NCI-H510A treated with DMSO at 0.1 percent for 48 hours (cell line): ENCODE measurements around the gene SOX18.

ENCODE experiments used
- DNase-seq: peaks from one replicate; lab custom pipeline; 2025; lab: John Stamatoyannopoulos, UW

The SOX18 gene

DNA sequence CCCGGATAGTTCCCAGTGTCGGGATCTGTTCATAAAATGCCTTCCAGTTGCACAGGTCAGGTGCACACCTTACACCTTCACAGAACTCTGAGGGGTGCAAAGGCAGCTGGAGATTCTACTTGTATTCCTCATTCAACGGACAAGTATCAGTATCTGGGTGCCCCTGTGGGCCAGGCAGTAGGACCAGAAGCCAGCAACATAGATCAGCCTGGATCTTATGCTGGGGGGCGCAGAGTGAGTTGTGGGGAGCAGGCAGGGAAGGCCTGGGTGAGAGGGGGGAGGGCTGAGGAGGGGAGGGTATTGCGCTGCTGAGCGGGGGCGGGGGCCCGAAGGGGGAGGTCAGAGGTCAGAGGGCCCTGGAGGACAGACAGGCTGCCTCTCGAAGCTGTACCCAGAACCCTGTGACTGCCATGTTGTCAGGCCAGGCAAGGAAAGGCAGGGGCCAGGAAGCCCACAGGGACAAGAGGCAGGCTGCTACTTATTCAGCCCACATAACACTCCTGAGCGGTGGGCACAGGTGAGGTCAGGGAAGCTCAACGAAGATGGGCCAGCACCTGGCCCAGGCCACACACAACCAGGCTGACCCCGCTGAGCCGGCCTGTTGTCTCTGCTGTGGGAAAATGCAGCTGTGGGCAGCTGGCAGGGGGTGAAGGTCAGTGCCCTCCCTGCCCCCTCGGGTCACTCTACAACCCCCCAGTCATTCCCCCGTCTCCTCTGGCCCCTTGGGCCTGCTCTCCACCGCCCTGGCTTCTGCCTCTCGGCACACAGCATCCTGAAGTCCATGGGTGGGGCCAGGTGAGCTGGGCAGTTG lies 31.6 kb upstream of the SOX18 start:
- DNase-seq = no peak

DNA sequence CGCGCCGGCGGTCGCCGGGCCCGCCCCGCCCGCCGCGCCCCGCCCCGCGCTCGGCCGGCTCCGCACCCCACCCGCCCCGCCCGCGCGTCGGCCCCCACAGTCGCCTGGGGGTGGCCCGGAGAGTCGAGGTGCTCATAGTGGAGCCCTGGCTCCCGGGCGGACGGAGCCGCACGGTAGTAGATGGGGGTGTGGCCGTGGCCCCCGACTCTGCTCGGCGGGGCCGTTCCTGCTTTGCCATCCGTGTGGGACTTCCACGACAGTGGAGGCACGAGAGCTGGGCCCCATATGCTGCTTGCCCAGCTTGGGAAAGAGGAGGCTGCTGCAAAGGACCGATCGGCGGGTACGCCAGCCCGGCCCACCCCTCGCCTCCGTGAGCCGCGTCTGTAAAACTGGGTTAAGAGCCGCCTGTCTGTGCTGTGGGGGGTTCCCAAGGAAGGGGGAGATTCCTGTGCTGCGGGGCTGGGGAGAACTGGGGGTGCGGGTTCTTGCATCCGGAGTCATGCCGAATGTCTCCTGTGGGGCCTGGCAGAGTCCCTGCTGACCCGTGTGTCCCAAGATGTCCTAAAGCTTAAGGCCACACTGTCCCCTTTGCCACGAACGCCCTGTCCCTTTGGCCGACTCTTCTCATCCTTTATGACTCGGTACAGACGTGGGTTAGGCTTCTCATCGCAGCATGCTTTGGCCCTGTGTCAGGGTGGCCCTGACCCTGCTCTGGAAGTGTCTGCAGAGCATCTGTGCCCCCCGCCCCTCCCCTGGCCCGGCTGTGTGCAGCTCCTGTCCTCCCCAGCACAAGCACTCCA lies 30.8 kb upstream of the SOX18 start, which contains the start of gene OPRL1:
Gene OPRL1, plus strand, starts transcription at position 70 of the 800 bp plus-strand sequence. CDS start 12,639 bp downstream, outside the sequence.
- DNase-seq = no peak

DNA sequence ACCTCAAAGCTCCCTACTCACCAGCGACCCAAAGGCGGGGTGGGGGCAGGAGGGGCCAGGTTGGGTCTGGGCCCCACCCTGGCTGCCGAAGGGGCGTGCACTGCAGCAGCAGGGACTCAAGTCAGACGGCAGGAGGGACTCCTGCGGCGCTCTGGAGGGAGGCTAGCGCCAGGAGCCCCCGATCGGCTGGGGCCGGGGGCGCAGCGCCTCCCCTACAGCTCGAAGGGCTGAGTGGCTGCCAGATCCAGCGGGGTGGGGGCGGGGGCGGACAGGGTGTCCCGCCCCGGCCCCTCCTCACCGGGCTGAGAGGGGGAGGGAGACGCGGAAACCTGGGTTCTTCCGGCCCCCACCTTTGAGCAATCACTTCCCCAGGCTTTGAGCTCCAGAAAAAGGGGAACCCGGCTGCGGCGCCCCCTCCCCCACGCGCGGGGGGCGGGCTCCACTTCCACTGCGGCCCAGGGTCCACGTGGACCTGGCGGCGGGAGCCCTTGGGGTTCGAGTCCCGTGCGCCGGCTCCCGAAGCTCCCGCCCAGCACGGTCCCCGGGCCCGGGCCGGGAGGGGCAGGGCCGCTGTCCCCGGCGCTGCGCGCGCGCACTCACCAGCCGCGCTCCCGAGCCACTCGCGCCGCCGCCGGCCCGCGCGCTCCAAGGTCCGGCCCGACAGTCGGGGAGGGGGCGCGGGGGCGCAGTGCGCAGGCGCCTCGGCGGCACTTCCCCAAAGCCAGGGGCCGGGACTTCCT lies 30.0 kb upstream of the SOX18 start, which contains the start of gene RGS19:
Gene RGS19, minus strand, starts transcription at position 246 of the 740 bp plus-strand sequence. CDS start 2,632 bp downstream, outside the sequence.
- DNase-seq = peak; percentile 24

DNA sequence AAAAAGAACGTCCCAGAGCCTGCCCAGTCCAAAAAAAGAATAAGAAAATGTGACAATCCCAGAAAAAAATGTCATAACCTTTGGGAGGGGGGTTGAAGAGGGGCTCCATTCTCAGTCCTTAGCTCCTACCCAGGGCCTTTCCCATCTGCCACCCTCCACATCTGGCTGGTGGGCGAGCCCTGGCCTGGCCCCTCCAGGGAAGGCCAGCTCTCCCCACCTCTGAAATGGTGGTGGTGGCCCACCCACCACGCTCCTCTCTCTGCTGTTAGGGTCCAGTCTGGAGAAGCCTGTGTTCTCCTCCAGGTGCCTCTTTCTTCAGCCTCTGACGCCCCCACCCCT lies 29.5 kb upstream of the SOX18 start:
- no peak for DNase-seq

DNA sequence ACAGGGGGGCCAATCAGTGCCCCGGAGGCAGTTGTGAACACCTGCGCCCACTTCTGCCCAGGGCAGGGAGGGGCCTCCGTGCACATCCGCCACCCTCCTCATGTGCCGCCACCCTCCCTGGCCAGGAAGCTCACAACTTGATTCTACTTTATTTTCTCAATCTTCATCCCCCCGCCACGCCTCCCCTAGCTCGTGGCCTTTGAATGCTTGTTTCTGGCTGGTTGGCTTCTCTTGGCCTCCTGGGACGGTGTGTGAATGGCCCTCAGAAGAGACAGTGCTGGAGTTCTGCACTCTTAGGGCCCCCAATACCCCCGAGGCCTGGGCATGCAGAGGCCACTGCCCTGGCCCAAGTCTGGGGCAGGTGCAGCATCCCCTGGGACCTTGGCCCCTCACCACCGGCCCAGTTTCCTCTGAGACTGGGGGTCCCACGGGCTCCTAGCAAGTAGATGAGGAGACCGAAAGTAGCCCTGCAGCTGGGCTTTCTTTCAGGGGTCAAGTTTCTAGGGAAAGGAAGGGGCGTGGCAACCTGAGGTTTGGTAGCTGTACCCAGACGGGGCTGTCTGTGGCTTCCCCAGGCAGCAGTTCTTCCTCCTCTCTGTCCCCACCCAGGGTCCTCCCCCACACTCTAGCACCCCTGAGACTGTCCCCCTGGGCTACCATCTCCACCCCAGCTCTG lies 28.6 kb upstream of the SOX18 start:
- no peak for DNase-seq

DNA sequence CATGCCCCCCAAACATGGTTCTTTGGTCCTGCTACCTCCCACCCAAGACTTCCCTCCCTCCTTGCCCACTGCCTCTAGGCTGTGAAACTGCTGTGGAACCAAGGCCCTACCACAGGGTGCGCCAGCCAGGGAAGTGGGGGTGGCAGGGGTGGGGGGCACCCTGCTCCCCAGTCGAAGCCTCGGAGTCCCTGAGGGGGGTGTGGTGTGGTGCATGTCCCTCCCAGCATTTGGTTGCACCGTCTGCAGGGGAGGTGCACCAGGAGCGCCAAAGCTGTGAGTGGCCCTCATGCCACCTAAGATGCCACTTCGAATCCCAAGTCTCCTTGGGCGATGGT lies 28.1 kb upstream of the SOX18 start:
- no peak for DNase-seq

DNA sequence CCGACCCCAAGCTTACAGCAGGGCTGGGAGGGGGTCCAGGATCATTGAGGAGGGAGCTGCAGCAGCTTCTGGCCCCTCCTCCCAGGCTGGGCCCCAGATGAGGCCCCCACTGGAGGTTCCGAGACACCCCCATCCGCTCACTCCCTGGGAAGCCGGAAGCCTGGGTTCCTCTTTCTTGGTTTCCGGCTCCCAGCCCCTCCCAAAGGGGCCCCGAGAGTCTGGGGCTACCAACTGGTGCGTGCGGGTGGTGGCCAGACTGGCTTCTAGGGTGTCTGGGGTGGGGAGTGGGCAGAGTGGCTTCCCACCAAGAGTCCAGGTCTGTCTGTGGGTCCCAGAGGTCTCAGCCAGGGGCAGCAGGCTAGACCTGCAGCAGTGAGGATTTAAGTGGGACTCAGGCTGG lies 27.7 kb upstream of the SOX18 start:
- DNase-seq = no peak

DNA sequence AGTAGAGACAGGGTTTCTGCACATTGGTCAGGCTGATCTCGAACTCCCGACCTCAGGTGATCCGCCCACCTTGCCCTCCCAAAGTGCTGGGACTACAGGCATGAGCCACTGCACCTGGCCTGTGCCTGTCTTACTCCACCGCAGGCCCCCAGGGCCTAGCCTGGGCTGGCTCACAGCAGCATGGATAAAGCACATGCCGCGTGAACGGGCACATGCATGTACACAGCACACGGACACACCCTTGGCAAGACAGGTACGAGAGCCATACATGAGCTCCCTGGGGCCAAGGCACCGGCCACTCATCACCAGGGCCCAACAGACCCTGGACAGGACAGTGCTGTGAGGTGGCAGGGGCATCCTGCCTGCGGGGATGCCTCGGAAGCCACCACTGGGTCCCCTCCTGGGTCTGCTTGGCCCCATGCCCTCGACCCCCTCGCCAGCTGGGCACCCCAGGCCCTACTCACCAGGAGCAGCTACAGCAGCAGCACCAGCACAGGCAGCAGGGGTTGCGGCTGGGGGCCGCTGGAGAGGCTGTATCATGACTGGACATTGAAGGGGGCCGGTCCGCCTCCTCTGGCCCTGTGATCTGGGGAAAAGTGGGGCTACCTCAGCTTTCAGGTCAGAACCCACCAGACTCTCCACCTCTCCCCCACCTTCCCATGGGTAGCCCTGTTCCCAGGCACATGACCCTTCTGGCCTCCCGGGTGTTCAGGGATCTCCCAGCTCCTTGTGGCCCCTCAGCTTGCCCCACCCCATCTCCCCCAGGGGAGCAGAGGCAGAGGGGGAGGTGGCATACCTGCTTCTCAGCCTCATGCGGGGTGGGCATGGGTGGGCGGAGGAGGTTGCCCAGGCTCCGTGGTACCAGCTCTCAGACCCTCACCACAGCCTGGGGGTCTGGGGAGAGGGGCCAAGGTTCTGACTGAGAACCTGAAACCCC lies 26.9 kb upstream of the SOX18 start:
- DNase-seq = no peak

DNA sequence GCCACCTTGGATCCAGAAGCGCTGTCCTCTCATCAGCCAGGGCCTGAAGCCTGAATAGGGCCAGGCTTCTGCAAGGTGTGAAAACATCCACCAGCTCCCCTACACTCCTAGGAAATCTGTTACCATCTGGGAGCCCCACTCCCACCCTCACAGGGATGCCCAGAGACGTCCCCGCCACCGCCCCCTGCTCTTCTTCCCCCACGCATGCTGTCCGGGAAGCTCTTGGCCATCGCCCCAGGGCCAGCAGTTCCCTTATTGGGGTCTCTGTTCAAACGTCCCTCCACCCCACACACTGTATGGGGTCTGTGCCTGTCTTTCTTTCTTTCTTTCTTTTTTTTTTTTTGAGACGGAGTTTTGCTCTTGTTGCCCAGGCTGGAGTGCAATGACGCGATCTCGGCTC lies 26.1 kb upstream of the SOX18 start:
- no peak for DNase-seq

DNA sequence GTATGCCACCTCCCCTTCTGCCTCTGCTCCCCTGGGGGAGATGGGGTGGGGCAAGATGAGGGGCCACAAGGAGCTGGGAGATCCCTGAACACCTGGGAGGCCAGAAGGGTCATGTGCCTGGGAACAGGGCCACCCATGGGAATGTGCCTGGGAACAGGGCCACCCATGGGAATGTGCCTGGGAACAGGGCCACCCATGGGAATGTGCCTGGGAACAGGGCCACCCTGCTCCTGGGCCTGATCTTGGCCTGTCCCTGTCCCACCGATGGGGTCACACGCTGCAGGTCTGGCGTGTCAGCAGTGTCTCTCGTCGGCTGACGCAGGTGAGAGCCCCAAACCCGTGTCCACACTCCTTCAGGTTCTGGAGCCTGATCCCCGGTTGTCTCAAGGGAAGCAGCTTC lies 25.5 kb upstream of the SOX18 start:
- no peak for DNase-seq

DNA sequence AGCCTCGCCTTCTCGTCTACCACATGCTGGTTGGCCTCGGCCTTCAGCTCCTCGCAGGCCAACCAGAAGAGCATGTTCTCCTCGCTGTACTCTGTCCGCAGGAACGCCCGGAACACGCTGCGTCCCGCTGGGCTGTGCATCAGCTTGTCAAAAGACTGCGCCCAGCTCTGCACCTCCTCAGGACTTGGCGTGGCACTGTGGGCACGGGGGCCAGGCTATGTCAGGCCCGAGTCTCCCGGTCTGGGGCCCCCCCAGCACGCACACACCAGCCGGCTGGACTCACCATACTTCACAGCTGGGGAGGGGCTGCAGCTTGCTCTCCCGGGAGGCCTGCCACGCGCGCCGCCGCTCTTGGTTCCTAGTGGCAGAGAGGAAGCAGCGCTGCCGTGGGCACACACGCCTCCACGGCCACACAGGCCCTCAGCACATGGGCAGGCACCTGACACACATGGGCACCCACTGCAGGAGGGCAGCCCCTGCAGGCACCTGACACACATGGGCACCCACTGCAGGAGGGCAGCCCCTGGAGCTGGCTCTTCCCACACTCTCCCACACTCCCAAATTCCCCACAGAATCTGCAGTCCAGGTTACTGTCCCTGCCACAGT lies 24.8 kb upstream of the SOX18 start:
- DNase-seq = no peak

DNA sequence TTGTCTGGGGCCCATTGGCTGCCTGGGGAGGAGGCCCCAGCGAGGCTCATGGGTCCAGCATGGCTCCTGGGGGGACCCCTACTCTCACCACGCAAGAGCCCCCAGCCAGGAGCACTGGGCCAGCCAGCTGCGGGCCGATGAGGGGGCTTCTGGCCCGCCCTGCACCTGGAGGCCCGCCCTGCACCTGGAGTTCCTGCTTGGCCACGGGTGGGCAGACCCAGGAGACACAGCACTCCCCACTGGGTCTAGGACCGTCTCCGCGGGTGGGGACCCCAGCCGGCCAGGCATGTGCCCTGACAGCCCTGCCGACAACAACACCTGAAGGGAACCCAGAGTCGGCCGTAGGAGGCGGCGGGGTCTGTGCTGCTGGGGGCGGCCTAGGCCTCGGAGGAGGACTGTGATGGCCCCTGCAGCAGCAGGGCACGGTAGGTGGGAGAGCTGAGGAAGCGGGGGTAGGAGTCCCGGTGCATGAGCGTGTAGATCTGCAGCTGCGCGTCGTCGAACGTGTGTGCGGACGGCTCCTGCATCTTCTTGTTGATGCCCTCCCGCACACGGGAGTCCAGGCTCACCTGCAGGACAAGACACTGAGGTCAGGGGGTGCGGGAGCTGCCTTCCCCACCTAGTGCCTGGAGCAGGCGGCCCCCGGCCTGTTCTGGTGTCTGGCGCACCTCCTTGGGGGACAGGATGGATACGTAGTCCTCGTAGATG lies 24.2 kb upstream of the SOX18 start:
- no peak for DNase-seq

DNA sequence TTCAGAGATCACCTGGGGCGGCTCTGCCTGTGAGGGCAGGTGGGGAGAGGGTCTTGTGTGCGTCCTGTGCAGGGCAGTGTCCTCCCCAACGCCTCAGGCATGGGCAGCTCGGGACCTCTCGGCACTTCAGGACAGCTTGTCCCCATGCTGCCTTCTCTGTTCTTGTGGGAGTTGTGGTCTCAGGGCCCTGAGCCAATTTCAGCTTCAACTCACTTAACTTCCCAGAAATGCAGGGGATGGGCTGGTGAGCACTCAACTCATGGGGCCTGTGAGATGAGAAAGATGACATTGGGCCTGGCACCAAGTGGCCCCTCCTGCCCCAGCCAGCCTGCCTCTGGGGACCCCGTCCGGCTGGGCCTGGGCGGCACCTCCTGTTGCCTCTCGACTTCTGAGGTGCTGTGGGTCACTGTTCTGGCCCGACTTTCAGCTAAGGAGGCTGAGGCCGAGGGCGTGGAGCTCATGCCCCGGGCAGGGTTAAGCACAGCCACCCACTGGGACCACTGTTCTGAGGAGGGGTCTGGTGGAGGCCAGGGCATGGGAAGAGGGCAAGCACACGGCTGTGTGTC lies 23.1 kb upstream of the SOX18 start:
- DNase-seq = no peak

DNA sequence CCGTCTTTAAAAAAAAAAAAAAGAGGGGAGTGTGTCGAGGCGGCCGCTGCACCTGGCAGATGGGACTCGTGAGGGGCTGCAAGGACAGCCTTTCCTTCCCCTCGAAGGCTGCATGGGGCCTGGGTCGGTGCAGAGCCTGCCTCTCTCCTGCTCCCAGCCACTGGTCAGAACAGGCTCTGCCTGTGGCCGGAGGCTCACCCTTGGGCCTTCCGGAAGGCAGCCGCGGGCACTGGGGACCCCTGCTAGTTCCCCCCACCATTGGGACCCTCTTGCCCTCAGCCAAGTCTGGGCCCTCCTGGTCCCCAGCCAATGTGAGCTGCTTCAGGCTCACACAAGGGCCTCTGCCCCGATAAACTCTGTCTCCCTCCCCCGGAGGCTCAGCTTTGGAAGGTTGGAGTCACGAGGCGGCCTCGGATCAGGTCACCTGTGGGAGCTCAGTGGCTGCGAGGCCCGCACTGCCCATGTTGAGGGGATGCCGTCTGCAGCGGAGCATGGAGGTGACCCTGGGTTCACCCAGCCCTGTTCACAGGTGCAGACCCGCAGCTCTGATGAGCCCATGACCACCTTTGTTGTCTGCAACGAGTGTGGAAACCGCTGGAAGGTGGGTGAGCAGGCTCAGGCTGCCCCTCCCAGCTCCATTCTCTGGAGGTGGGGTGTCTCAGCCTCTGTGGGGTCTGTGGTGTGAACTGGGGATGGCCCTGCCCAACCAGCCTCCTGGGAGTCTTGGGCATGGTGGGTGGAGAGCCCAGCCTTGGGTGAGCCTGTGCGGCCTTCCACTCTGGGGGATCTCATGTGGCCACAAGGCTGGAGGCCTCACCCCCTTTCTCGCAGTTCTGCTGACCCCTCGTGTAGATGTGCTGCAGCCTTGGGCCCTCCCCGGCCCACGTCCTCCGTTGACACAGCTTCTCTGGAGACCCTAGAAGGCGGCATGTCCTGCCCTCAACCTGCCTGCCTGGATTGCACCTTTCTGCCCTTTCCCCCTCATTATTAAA lies 22.2 kb upstream of the SOX18 start:
- no peak for DNase-seq

DNA sequence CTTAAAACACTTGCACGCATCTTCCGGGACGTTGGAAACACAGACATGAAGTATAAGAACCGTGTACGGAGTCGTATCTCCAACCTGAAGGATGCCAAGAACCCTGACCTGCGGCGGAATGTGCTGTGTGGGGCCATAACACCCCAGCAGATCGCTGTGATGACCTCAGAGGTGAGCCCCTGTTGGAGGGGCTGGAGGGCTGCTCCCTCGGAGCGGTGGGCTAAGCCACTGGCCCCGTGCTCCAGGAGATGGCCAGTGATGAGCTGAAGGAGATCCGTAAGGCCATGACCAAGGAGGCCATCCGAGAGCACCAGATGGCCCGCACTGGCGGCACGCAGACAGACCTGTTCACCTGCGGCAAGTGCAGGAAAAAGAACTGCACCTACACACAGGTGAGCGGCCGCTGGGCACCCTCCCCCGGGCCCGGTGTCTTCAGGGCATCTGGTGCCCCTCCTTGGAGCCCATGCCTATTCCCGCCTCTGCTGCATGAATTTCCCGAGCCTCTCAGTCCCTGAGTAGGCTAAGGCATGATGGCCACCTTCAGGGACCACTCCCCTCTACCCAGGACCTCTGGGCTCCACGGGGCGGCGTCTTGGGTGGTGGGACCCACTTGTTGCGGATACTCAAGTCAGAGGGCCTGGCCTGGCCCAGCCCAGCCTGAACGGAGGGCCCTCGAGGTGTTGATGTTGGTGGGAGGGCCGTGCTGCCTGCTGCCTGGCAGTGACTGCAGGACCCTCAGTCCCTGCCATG lies 21.0 kb upstream of the SOX18 start:
- DNase-seq = no peak

DNA sequence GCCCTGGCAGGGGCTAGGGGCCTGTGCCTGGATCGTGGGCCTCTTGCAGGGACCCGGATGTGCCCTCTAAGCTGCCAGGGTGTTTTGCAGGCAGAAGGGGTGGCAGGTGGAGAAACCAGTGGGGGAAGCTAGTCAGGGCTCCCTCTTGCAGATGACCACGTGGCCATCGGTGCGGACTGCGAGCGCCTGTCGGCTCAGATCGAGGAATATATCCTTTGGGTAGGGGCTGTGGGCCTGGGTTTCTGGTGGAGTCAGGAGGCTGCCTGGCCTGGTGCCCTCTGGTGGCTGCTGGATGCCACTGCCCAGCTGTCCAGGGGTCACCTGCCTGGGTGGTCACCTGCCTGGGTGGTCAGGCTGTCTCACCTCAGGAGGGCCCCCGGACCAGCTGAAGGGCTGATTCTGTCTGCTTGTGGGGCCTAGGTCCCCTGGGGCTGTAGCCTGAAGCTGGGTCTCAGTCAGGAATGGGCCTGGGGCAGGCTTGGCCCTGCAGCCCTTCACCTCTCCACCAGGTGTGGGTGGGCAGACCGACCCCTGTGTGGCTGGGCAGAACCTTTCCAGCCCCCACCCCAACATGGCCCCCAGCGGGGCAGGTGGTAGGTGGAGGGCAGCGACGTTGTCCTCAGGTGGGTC lies 20.3 kb upstream of the SOX18 start:
- no peak for DNase-seq

DNA sequence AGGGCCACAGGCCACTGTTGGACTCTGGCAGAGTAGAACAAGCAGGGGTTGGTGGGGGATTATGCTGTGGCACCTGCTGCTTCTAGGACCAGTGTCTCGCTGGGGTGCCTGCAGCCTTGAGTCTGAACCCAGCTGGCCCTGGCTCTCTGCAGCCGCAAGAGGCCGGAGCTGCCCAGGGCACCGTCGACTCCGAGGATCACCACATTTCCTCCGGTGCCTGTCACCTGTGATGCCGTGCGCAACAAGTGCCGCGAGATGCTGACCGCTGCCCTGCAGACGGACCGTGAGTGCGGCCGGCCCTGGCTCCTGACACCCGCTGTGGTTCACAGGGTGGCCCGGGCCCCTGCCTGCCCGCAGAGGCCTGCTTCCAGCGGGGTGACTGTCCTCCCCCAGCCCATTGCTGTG lies 19.8 kb upstream of the SOX18 start:
- DNase-seq = no peak
